RWPE2 (cell line): Measurements from ENCODE around the gene HSPA1L.
A peak's percentile ranks its signal among the peaks of the same experiment; 100 is the strongest.
"Not testable (repeated sequence)": the region's sequence is repeated elsewhere in the genome, so short reads cannot be mapped to it uniquely, and the experiment has no call there.

Experiments used
- ATAC-seq: fragments of 200-7000 bp; cut with Tn5 transposase; 3 replicates; pipeline ENCODE4 v1.9.1; 2021; ENCODE audit warnings: low read depth
- DNase-seq: peaks from one replicate; pipeline ENCODE4 v3.0.0-alpha.2; 2020; ENCODE audit warnings: low spot score
- H3K27ac ChIP-seq: fragments of 450-650 bp; 2 replicates; pipeline ENCODE4 v1.5.1; 2017; ENCODE audit warnings: mild to moderate bottlenecking; ENCODE audit not compliant: poor library complexity, severe bottlenecking
- H3K27me3 ChIP-seq: fragments of 250-450 bp; sonication (Bioruptor Pico); 2 replicates; pipeline ENCODE4 v1.5.1; 2021; ENCODE audit warnings: mild to moderate bottlenecking, moderate library complexity; ENCODE audit not compliant: insufficient read depth, poor library complexity, severe bottlenecking
- H3K36me3 ChIP-seq: fragments of 250-450 bp; sonication (Bioruptor Pico); 2 replicates; pipeline ENCODE4 v1.5.1; 2020; ENCODE audit warnings: low read depth, mild to moderate bottlenecking, moderate library complexity
- H3K4me1 ChIP-seq: fragments of 250-450 bp; sonication (Bioruptor Pico); 2 replicates; pipeline ENCODE4 v1.5.1; 2021; ENCODE audit warnings: mild to moderate bottlenecking, moderate library complexity; ENCODE audit not compliant: insufficient read depth, poor library complexity, severe bottlenecking
- H3K4me3 ChIP-seq: fragments of 250-450 bp; sonication (Bioruptor Pico); 2 replicates; pipeline ENCODE4 v1.5.1; 2021; ENCODE audit warnings: mild to moderate bottlenecking, moderate library complexity; ENCODE audit not compliant: severe bottlenecking
- H3K9me3 ChIP-seq: fragments of 250-450 bp; sonication (Bioruptor Pico); 2 replicates; pipeline ENCODE4 v1.5.1; 2021; ENCODE audit warnings: mild to moderate bottlenecking, moderate library complexity; ENCODE audit not compliant: severe bottlenecking
- TF ChIP-seq, protein P1 (sequence below): fragments of 450-650 bp; IDR thresholded peaks from one replicate; pipeline ENCODE4 v1.5.1; 2017; ENCODE audit warnings: mild to moderate bottlenecking, moderate library complexity; ENCODE audit not compliant: poor library complexity, severe bottlenecking

HSPA1L gene

DNA sequence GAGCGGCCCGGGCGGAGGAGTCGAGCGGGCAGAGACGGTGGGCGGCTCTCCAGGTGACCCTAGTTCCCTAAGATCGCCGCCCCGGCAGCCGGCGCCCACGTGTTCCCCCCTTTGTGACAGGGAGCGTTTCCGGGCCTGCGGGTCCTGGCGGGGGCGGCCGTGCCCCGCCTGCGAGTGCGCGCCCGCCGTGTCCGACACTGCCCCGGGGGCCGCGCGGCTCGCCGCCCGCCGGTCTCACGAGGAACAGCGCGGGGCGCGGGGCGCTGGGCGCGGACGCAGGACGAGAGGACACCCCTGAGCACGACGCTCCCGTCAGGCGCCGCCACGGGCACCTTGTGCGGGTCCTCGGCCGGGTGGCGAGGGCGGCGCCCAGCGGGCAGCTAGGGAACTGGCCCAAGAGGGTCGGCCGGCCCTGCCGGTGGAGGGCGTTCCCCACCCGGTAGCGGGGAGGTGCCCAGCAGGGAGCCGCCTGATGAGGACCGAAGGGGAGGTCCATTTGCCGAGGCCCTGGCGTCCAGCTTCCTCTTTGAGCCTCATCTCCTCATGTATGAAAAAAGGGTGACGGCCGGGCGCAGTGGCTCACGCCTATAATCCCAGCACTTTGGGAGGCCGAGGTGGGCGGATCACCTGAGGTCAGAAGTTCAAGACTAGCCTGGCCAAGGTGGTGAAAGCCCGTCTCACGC is 19.3 kb downstream of the HSPA1L start, which contains the start of gene VARS1:
TSS of gene VARS1 (minus strand) at position 137 of the 683 bp plus-strand sequence. CDS start 535 bp downstream, outside the sequence.
- H3K4me1 ChIP-seq, result peaks cover 7% of the 10 kb centered on the region
- ATAC-seq, result peak; percentile 72
- peak within 1 kb of the TSS; percentile 86 for H3K27ac ChIP-seq

DNA sequence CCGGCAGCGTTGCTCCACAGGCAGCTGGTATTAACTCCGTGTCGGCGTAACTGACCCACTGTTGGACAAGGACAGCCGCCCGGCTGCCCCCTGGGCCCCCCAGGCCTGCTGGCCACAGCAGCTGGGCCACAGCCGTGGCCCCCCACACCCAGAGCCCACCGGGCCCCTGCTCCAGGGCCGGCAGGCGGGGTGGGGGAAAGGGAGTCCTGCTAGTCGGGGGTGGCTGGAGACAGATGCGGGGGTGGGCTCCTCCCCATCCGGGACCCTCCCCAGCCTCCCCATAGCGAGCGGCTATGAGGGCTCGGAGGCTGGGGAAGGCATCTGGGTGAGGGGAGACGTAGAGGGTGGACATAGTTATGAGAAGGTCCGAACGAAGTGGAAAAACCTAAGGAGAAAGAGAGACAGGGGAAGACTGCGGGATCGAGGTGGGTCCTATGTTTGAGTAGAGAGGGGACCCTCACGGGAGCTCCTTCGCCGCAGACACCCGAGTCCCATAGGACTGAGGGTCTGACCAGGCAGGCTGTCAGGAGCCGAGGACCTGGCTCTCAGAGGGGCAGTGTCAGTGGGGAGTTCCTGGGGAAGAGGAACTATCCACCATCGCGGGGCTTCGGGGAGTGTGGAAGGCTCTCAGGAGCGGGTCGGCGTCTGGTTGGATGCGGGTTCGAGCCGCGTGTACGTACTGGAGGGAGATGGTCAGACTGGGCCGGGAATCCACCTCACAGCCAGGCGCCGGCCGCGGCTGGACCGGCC is 20.0 kb downstream of the HSPA1L start:
- H3K4me3 ChIP-seq, result peak overlapping the region; percentile 88
- H3K27me3 ChIP-seq, result no peaks in the 10 kb centered on the region
- peak overlapping the region; percentile 86 for H3K27ac ChIP-seq
- TF ChIP-seq, protein P1, sequence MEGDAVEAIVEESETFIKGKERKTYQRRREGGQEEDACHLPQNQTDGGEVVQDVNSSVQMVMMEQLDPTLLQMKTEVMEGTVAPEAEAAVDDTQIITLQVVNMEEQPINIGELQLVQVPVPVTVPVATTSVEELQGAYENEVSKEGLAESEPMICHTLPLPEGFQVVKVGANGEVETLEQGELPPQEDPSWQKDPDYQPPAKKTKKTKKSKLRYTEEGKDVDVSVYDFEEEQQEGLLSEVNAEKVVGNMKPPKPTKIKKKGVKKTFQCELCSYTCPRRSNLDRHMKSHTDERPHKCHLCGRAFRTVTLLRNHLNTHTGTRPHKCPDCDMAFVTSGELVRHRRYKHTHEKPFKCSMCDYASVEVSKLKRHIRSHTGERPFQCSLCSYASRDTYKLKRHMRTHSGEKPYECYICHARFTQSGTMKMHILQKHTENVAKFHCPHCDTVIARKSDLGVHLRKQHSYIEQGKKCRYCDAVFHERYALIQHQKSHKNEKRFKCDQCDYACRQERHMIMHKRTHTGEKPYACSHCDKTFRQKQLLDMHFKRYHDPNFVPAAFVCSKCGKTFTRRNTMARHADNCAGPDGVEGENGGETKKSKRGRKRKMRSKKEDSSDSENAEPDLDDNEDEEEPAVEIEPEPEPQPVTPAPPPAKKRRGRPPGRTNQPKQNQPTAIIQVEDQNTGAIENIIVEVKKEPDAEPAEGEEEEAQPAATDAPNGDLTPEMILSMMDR, result no peak
- H3K4me1 ChIP-seq, result peaks cover 7% of the 10 kb centered on the region
- H3K36me3 ChIP-seq, result peaks cover 37% of the 10 kb centered on the region
- ATAC-seq (peak; percentile 29), DNase-seq (no peak)
- no peaks in the 10 kb centered on the region for H3K9me3 ChIP-seq

More for the DNA sequence above, 19.3 kb downstream of the HSPA1L start, which contains the start of gene VARS1:
- Histone ChIP-seq H3K27me3 (no peaks in the 10 kb centered on the region), H3K36me3 (peaks cover 30% of the 10 kb centered on the region), H3K4me3 (peak within 1 kb of the TSS; percentile 88), H3K9me3 (no peaks in the 10 kb centered on the region)
- TF ChIP-seq, protein P1, result peak; percentile 91
- peak; percentile 89 for DNase-seq

DNA sequence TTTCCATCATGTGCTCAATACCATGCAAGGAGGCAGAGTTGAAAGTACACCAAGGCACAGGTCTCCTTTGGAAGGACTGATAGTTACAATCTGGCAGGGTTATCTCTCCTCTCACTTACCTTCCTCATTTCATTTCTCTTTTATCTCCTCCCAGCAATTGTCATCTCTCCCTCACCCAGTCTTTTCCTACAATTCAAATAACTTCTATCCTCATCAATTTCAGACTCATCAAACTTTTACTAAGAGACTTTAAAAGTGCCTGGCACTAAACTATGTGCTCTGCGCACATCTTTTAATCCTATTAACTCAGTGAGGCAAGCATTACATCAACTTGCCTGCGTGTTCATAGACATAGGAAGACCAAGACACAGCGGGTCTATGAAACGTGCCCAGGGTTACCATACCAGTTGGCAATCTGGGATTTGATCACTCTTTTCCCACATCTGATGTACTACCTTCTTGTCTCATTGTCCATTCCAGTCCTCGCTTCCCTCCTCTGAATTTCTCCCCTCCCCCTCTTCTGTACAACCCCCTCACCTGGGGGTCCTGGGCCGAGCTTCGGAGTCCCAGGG is 20.7 kb downstream of the HSPA1L start:
- H3K36me3 ChIP-seq, result peaks cover 44% of the 10 kb centered on the region
- H3K27me3 ChIP-seq, result no peaks in the 10 kb centered on the region
- peaks cover 7% of the 10 kb centered on the region for H3K4me1 ChIP-seq
- peak overlapping the region; percentile 88 for H3K4me3 ChIP-seq
- peak; percentile 28; the same call in 2 of the 3 replicates for ATAC-seq
- TF ChIP-seq, protein P1, result no peak
- H3K9me3 ChIP-seq, result no peaks in the 10 kb centered on the region
- peak overlapping the region; percentile 86 for H3K27ac ChIP-seq
- no peak for DNase-seq

DNA sequence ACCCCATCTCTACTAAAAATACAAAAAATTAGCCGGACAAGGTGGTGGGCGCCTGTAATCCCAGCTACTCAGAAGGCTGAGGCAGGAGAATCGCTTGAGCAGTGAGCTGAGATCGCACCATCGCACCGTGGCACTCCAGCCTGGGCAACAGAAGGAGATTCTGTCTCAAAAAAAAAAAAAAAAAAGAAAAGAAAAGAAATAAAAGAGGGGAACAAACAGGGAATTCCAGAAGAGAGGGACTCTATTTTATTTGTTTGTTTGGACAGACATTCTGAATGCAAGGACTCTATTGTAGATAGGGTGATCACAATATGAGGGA is 21.2 kb downstream of the HSPA1L start:
- ATAC-seq, H3K9me3 ChIP-seq, H3K4me1 ChIP-seq, H3K27me3 ChIP-seq, DNase-seq: not testable (repeated sequence)
- Histone ChIP-seq H3K4me3 (peak overlapping the region; percentile 88), H3K36me3 (peaks cover 49% of the 10 kb centered on the region), H3K27ac (peak overlapping the region; percentile 86)

DNA sequence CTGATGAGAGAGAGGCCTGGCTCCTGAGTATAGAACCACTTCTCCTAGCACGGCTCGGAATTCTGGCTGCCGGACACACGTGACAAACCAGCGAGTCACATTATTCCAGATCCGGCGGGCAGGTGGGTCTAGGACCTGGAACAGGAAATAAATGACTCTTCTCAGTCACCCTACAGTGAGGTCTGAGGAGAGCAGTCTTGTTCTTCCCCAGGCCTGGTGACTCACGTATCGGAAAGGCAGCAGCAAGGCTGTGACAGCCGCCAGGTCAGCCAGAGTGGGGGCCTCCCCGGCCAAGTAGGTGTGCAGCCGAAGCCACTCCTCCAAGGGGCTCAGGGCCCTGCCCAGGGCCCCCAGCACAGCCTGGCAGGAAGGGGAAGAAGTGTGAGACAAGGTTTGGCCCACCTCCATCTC is 22.3 kb downstream of the HSPA1L start:
- no peaks in the 10 kb centered on the region for H3K9me3 ChIP-seq
- TF ChIP-seq, protein P1, result no peak
- ATAC-seq (peak; percentile 72), DNase-seq (no peak)
- peak overlapping the region; percentile 8 for H3K4me3 ChIP-seq
- H3K27ac ChIP-seq, result peak overlapping the region; percentile 86
- peaks cover 53% of the 10 kb centered on the region for H3K36me3 ChIP-seq
- H3K4me1 ChIP-seq, result peaks cover 7% of the 10 kb centered on the region
- H3K27me3 ChIP-seq, result no peaks in the 10 kb centered on the region
